Chondrocyte (in vitro differentiated cells): Measurements from ENCODE around the gene DENND6A. TPM values are rescaled to one million over a fixed set of nuclear protein-coding genes. Genes with fewer than 3 reads are reported as not detected.
"Not testable (repeated sequence)": the region's sequence is repeated elsewhere in the genome, so short reads cannot be mapped to it uniquely, and the experiment has no call there.

ENCODE experiments used
- DNase-seq: peaks from one replicate; pipeline ENCODE4 v3.0.0; 2021; ENCODE audit warnings: mixed read lengths, low spot score
- H3K27ac Mint-ChIP-seq: one replicate; pipeline ENCODE4 v1.8.0; 2021; ENCODE audit warnings: mild to moderate bottlenecking, moderate library complexity, mixed read lengths; ENCODE audit not compliant: unreplicated experiment
- H3K27me3 Mint-ChIP-seq: 2 replicates; pipeline ENCODE4 v1.8.0; 2021; ENCODE audit warnings: low read depth, mixed read lengths
- H3K36me3 Mint-ChIP-seq: 2 replicates; pipeline ENCODE4 v1.8.0; 2021; ENCODE audit warnings: low read depth, mixed read lengths
- H3K4me1 Mint-ChIP-seq: 2 replicates; pipeline ENCODE4 v1.8.0; 2021; ENCODE audit warnings: low read depth, mild to moderate bottlenecking, mixed read lengths
- H3K4me3 Mint-ChIP-seq: one replicate; pipeline ENCODE4 v1.8.0; 2021; ENCODE audit warnings: mild to moderate bottlenecking, moderate library complexity, mixed read lengths; ENCODE audit not compliant: unreplicated experiment
- H3K9me3 Mint-ChIP-seq: 2 replicates; pipeline ENCODE4 v1.8.0; 2021; ENCODE audit warnings: low read depth, mixed read lengths
- CTCF ChIP-seq: fragments of 200-600 bp; sonication (generic); IDR thresholded peaks from 2 replicates; pipeline ENCODE4 v1.5.0; 2021; ENCODE audit warnings: antibody characterized with exemption, mild to moderate bottlenecking, moderate library complexity
- total RNA-seq: library from RNA; stranded (reverse); gene quantifications from 3 replicates; pipeline ENCODE4 v1.2.1, GENCODE V29; 2021

DENND6A gene
- total RNA-seq, 1 donor from 2014 or later: 19.8 TPM

- Mint-ChIP-seq H3K27me3 (no peaks in the 10 kb centered on the region), H3K9me3 (no peaks in the 10 kb centered on the region), H3K36me3 (peaks cover 27% of the 10 kb centered on the region), H3K4me1 (no peaks in the 10 kb centered on the region), H3K27ac (no peak overlapping the region), H3K4me3 (no peak overlapping the region)
- no peak for TF ChIP-seq CTCF
- no peak for DNase-seq
Measured at GRCh38 chr3:57624801-57625200, 68.1 kb downstream of the DENND6A start.

- Mint-ChIP-seq H3K4me1 (no peaks in the 10 kb centered on the region), H3K4me3 (no peak overlapping the region), H3K27ac (no peak overlapping the region), H3K9me3 (no peaks in the 10 kb centered on the region), H3K27me3 (no peaks in the 10 kb centered on the region), H3K36me3 (peaks cover 15% of the 10 kb centered on the region)
- DNase-seq: no peak
- no peak for TF ChIP-seq CTCF
Measured at GRCh38 chr3:57622362-57622761, 70.5 kb downstream of the DENND6A start.

GRCh38 chr3:57617739-57618138 lies 75.1 kb downstream of the DENND6A start:
- H3K36me3 Mint-ChIP-seq: peaks cover 5% of the 10 kb centered on the region
- no peak for TF ChIP-seq CTCF
- H3K4me3 Mint-ChIP-seq: no peak overlapping the region
- H3K4me1 Mint-ChIP-seq: no peaks in the 10 kb centered on the region
- no peaks in the 10 kb centered on the region for H3K27me3 Mint-ChIP-seq
- DNase-seq: no peak
- no peak overlapping the region for H3K27ac Mint-ChIP-seq
- no peaks in the 10 kb centered on the region for H3K9me3 Mint-ChIP-seq

- no peak overlapping the region for H3K4me3 Mint-ChIP-seq
- TF ChIP-seq CTCF: no peak
- peaks cover 10% of the 10 kb centered on the region for H3K36me3 Mint-ChIP-seq
- no peaks in the 10 kb centered on the region for H3K4me1 Mint-ChIP-seq
- no peak for DNase-seq
- H3K9me3 Mint-ChIP-seq: peaks cover 4% of the 10 kb centered on the region
- no peaks in the 10 kb centered on the region for H3K27me3 Mint-ChIP-seq
- H3K27ac Mint-ChIP-seq: peak overlapping the region; percentile 12
Measured at GRCh38 chr3:57616233-57616632, 76.6 kb downstream of the DENND6A start.

GRCh38 chr3:57611870-57612269 lies 81.0 kb downstream of the DENND6A start:
- Mint-ChIP-seq H3K36me3 (peaks cover 33% of the 10 kb centered on the region), H3K9me3 (peaks cover 18% of the 10 kb centered on the region)
- not testable (repeated sequence) for H3K27ac Mint-ChIP-seq, DNase-seq, H3K4me1 Mint-ChIP-seq, H3K4me3 Mint-ChIP-seq, H3K27me3 Mint-ChIP-seq

GRCh38 chr3:57605683-57606082 lies 87.2 kb downstream of the DENND6A start:
- Mint-ChIP-seq H3K27ac (no peak overlapping the region), H3K36me3 (peaks cover 38% of the 10 kb centered on the region), H3K4me3 (no peak overlapping the region), H3K9me3 (peaks cover 27% of the 10 kb centered on the region), H3K27me3 (no peaks in the 10 kb centered on the region), H3K4me1 (no peaks in the 10 kb centered on the region)
- DNase-seq: no peak
- no peak for TF ChIP-seq CTCF
